NB4 (cell line): Measurements from ENCODE around the gene ZNF423.

ENCODE experiments used
- CTCF ChIP-seq: IDR thresholded peaks from one replicate; pipeline ENCODE4 v1.5.1; 2012; ENCODE audit warnings: low read depth, low read length
- MAX ChIP-seq: IDR thresholded peaks from 2 replicates; pipeline ENCODE4 v1.6.1; 2011; ENCODE audit warnings: low read depth, low read length
- MYC ChIP-seq: IDR thresholded peaks from 2 replicates; pipeline ENCODE4 v1.6.1; 2011; ENCODE audit warnings: low read depth, low read length
- POLR2A ChIP-seq: IDR thresholded peaks from 2 replicates; pipeline ENCODE4 v1.6.1; 2011; ENCODE audit warnings: mild to moderate bottlenecking; ENCODE audit not compliant: insufficient read length; ENCODE audit errors: extremely low read depth

GRCh38 chr16:49658531-49658930, 197.4 kb downstream of the ZNF423 start:
- TF ChIP-seq CTCF (no peak), POLR2A (no peak), MAX (no peak), MYC (no peak)
